NK-92 treated with Interleukin-12 subunit alpha and Interleukin-12 subunit beta, amount 100 ng/mL, for 24 hours (cell line): ENCODE measurements around the gene KREMEN2.

Experiments used
- DNase-seq: peaks from one replicate; lab custom pipeline; 2025; lab: John Stamatoyannopoulos, UW

KREMEN2 gene

DNA sequence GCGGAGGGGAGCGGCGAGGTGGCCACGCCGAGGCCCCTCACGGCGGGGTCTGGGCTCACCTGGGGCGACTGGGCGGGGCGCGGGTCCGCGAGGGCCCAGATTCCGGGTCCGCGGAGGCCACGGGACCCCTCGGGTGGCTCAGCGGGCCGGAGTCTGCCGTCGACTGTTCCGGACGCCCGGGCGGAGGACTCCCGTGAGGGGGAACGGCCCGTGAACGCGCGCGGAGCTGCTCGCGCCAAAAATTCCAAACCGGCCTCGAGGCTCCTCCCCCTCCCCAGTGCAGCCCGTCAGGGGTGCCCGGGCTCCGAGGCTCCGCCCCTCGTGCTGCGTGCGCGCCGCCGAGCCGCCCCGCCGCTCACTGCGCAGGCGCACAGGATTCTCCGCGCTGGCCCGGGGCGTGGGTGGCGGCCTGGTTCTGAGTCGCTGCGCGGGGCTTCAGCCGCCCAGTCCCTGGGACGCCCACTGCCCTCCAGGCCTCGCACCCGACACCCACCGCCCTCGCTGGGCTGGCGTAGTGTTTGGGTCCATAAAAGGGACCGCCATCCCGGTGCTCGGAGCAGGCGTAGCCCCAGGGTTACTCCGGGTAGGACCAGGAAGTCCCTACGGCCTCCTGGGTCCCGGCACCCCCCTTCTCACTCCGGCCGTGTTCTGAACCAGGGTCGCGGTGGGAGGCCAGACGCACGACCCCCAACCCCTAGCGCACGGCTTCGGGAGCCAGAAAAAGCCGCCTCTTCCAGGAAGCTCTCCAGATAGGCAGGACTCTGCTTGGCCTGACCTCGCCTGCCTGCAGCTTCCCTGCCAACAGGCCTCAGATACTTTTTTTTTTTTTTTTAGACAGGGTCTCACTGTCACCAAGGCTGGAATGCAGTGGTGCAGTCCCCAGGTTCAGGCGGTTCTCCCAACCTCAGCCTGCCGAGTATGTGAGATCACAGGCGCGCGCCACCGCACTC is 16.4 kb downstream of the KREMEN2 start, which contains the start of gene PKMYT1:
PKMYT1 (minus strand) TSS at position 220 of the 950 bp plus-strand sequence. CDS start 789 bp downstream, outside the sequence.
- peak; percentile 89 for DNase-seq

DNA sequence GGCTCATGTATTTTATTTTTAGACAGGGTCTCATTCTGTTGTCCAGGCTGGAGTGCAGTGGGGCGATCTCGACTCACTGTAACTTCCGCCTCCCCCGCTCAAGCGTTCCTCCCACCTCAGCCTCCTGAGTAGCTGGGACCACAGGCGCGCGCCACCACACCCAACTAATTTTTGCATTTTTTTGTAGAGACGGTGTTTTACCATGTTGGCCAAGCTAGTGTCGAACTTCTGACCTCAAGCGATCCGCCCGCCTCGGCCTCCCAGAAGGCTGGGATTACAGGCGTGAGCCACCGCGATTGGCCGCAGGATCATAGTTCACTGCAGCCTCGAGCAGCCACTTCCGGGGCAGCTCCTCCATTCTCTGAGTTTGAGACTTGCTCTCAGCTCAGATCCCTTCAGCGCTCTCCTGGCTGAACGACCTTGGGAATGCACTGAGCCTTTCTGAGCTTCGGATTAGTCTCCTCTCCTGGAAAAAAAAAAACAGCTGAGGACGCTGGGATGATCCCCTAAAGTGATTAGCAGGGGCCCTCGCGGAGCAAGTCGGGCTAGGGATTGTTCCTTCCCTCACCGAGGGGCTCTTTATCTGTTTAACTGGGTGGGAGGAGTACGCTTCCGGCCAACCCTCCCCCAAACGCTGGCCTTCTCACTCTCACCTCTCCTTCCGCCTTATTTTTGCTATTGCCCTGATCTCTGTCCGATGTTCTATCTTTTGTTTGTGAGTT is 17.3 kb downstream of the KREMEN2 start:
- DNase-seq: no peak

DNA sequence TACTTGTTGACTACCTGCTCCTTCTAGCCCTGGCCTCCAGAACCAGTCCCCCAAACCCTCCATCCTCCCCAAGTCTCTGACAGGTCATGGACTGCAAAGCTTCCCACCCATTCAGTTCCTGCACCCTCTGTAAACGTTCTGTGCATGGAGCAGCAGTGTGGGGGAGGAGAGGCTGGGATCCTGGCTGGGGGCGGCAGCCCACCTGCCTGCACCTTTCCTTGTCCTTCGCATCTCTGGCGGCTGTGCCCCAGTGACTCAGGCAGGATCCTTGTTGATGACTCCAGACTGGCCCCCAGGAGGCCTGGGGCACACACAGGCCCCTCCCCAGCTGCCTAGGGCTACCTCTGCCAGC is 17.8 kb downstream of the KREMEN2 start:
- DNase-seq: no peak

DNA sequence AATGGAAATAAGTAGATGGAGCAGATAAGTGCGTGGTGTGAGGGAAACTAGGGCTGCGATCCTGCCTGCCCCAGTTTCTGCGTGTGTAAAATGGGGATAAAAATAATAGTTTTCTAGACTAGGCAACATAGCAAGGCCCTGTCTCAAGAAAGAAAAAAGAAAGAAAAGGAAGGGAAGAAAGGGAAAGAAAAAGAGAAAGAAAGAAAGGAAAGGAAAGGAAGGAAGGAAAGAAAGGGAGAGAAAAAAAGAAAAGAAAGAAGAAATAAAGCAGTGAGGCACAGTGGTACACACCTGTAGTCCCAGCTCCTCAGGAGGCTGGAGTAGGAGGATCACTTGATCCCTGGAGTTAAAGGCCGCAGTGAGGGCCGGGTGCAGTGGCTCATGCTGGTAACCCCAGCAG is 18.3 kb downstream of the KREMEN2 start:
- DNase-seq: no peak

DNA sequence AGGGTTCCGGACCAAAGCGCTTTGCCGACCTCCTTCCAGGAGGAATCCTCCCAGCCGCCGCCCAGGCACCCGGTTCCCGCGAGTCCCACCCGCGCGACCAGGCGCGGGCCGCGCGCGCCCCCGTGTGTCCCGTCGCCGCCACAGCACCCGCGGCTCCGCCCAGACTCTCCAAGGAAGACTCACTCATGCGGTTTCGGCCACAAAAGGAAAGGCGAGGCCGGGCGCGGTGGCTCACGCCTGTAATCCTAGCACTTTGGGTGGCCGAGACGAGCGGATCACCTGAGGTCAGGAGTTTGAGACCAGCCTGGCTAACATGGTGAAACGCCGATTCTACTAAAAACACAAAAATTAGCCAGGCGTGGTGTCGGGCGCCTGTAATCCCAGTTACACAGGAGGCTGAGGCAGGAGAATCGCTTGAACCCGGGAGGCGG is 19.6 kb downstream of the KREMEN2 start:
- peak; percentile 68 for DNase-seq

DNA sequence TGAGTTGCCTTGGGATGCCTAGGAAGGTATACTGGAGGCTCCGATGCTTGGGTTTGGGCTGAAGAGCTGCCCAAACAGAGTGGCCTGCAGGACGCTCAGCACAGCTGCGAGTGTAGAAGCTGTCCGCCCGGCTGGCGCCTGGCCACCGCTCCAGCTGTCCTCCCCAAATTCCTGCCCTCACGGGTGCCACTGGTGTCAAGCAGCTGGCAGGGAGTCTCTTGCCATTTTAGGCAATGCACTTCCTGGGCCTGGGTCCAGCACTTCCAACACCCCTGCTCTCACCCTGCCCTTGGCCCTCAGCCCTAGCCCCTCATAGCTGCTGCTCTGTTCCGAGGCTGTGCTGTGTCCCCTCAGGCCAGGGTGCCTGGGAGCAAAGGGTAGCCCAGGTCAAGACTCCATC is 21.4 kb downstream of the KREMEN2 start:
- DNase-seq: no peak

DNA sequence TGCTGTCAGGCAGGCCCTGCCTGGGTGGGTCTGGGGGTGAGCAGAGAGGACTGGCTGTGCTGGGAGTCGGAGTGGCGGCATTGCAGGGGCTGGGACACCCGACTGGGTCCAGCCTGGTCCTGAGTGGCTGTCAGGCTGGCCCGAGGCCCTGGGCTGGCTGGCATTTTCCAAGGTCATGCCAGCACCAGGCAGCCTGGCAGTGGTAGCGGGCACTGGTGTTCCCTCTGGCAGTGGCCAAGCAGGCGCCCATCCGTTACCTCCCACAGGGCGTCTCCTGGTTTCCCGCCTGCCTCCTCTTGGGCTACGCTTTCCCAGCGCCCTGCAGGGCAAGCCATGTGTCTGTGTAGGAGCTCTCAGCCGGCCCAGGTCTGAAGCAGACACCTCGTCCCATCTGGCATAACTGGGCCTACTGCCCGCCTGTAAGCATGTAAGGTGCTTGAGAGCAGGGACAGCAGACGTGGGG is 21.8 kb downstream of the KREMEN2 start:
- no peak for DNase-seq

DNA sequence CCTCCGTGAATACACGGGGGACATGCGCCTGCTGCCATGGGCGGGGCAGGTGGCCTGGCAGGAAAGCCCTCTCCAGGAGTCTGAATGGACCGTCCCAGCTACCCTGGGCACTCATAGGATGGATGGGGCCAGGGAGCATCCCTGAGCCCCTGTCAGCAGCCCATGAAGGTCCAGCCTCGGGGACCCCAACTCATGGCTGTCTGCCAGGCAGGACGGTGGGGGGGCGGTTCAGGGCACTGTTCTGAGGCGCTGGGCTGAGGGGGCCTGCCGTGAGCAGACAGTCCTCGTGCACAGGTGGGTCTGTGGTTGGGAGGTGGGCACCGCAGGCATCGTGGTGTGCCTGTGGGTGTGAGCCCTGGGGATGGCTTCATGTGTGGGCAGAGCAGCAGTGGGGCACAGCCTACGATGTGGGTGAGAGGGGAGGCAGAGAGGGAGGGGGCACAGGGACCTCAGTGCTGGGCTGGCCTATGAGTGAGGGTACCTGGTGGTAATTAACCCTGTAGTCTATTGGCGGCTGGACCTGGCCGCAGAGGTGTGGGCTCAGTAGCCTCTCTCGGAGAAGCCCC is 22.6 kb downstream of the KREMEN2 start:
- no peak for DNase-seq

DNA sequence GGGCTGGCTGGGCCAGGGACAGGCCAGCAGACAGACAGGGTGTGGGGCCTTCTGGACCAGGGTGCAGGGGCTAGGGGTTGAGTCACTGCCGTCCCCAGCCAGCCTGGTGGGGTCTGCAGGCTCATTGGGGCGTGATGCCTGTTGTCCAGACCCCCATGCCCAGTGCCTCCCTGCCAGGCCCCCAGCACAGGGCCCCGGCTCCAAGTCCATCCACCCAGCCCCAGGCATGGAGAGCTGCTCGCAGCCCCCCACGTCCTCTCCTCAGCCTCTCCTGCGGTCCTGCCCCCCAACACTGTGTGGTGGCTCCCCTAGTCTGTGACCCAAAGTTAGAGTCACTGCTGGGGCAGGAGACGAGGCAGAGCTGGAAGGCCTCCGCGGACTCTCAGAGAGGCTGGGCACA is 23.2 kb downstream of the KREMEN2 start:
- DNase-seq: no peak

DNA sequence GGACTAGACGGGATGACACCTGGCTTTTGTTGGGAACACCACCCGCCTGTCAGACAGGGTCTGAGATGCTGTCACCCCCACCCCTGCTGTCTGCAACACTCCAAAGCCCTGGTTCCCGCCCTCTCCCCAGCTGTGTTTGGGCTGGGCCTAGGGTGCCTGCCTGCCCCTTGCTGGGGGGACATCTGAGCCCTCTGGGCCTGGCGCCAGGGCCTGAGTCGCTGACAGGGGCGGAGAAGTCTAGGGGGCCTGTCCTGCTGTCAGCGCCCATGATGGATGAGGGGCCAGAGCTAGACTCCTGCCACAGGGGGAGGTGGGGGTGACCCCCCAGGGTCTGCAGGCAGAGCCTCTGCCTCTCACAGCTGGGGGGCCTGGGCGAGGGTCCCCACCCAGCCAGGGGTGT is 23.8 kb downstream of the KREMEN2 start:
- DNase-seq: no peak

DNA sequence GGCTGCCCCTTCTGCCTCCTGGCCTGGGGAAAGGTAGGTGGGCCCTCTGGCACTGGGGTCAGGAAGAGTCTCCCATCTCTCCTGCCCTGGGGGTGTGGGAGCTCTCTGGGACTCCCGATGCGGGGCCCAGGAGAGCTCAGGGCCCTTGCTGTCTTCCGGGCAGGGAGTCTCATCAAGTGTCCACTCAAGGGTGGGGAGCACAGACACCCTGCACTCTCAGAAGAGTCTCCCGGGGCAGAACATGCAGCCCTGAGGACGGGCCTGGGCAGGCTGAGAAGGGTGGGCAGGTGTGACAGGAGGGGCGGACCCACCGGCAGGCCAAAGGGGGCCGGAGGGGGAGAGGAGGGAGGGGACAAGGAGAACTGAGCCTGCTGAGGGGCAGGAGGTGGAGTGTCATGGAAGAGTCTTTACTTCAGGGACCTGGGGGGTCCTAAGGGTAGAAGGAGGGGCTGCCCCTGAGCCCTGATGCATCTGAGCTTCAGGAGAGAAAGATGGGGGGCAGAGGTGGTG is 24.6 kb downstream of the KREMEN2 start:
- no peak for DNase-seq

DNA sequence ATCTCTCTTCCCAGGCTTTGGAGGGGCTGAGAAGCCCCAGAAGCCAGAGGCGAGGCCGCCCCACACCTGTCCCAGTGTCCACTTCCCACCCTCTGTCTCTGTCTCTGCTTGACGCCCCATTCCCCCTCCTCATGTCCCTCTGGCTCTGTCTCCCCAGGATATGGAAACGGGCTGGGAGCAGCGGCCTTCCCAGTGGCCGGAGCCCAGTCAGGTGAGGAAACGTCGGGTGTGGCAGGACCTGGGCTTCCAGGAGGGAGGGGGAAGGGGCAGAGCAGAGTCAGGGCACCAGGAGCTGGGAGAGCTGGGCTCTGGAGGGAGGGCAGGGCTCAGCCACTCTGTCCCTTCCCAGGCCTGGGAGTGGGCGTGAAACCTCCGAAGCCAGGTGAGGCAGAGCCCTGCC is 26.8 kb downstream of the KREMEN2 start:
- no peak for DNase-seq

DNA sequence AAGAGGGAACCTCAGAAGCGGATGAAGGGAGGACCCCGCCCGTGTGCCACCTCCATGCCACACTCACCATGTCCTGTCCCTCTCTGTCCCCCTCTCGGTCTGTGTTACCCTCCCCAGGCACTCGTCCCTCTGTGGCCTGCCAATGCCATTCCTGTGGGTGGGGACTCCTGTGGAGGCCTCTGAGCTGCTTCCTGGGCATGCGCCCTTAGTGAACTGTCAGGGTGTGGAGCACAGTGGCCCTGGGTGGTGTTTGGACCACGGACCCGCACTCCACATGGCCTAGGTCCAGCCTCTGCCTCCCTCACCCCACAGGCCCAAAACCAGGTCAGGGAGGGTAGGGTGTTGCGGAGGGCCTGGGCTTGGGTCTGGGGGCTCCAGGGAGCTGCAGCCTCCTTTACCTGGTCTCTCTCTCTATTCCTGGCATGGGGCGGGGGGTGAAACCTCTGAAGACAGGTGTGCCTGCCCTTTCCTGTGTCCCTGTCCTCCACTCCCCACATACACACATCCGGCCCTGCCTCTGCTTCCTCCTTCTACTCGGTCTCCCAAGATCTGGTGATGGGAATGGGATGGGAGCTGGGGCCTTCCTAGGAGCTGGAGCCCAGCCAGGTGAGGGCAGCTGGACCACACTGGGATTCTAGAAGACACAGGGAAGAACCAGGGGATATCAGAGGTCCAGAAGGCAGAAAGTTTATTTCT is 27.6 kb downstream of the KREMEN2 start:
- DNase-seq: no peak

DNA sequence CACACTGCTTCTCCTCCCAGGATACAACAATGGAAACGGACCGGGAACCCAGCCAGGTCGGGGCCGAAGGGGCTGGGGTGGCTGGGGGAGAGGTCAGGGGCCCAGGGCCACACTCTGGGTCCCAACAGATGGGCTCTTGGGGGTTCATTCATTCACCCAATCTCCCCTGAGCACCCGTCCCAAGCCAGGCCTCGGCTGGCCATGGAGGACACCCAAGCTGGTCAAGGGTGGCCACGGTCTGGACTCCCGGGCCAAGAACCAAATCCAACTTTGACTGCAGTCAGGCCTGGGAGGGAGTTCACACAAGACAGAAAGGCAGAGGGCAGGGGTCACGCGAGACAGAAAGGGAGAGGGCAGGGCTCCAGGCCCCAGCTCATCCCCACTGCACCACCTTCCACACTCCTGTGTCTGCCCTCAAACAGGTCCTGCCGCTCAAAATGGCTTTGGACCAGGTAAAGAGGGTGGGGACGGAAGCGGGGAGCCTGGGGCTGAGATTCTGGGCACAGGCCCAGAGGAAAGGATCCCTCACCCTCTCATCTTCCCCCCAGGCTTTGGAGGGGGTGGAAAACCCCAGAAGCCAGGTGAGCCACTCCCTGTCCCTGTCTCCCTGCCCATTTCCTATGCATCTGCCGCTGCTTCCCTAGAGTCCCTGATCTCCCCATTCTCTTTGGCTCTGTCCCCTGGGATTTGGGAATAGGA is 28.5 kb downstream of the KREMEN2 start:
- no peak for DNase-seq

DNA sequence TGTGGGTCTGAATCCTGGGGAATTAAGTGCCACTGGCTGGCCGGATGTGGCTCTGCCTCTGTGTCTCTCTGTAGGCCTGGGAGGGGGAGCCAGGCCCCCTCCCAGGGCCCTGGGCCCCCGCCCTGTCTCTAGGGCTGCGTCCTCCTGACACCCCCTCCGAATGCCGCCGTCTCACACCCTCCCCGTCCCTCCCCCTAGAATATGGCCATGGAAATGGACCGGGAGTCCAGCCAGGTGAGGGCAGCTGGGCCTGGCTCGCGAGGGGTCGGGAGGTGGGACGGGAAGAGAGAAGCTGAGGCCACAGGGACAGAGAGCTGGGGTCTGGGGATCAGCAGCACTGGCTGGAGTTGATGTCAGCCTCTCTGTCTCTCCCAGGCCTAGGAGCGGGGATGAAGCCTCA is 32.2 kb downstream of the KREMEN2 start:
- DNase-seq: no peak

DNA sequence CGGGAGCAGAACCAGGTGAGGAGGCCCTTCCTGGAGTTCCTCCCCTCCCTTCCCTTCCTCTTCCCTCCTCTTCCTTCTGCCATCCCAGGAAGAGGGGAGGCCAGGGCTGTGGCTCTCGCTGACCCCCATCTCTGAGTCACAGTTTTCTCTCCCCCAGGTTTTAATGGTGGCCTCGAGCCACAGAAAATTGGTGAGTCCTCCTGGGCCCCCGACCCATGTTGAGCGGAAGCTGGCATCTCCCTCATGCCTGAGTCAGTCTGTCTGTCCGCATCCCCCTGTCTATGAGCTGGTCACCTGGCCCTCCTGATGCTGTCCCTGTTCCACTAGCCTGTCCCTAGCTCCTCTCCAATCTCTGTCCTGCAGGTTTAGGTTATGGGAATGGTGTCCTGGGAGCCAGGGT is 35.9 kb downstream of the KREMEN2 start:
- no peak for DNase-seq

DNA sequence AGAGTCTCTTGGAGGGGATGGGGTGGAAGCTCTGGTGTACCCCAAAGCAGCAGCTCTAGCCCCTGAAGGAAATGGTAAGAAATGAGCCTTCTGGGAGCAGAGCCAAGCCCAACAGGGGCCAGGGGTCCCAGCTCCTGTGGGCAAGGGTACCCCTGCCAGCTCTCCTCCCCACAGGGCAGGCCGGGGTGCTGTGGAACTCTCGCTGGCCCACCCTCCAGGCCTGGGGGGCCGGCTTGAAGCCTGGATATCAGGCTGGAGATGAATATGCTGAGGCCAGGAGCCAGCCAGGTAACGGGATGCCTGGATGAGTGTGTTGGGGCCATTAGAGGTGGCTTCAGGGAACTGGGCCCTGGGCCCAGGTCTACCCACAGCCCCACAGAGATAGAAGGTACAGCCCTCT is 36.5 kb downstream of the KREMEN2 start:
- DNase-seq: no peak

DNA sequence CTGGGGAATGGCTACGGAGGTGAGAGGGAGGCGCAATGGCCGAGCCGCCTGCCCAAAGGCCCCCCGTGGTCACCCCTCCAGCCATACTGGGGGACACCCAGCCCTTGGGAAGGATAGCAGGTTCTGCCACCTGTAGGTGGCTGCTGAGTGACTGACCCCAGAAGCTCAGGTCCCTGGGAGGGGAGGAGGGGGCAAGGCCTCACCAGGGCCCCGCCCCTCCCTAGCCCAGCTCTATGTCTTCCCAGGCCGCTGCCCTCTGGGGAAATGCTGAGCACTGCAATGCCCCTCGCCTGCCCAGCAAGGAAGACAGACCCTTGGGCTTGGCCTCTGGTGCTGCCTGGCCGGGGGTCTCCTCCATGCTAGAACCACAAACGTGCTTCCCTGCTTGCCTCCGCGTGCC is 37.2 kb downstream of the KREMEN2 start:
- DNase-seq: no peak

DNA sequence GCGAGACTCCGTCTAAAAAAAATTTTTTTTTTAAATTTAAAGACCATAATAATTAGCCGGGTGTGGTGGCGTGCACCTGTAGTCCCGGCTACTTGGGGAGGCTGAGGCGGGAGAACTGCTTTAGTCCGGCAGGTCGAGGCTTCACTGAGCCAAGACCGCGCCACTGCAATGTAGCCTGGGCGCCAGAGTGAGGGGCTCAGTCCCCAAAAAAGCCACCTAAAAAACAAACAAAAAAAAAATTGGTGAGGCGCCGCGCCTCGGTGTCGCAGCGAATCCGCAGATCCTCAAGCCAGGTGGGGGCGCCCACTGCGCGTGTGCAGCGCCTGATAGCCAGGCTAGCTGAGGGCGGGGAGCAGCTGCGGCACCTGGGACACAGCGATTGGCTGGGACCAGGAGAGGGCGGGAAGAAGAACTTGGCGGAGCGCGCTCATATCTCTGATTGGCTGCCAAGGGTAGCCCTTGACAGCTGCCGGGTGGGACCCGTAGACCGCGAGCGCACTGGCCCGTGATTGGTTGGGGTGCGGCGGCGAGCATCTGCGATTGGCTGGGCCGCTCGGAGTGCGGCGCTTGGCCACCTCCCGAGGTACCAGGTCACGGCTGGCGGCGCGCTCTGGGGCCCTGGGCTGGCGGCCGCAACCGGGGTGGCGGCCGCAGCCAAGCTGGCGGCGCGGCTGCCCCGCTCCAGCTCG is 39.7 kb downstream of the KREMEN2 start:
- DNase-seq: peak; percentile 85

DNA sequence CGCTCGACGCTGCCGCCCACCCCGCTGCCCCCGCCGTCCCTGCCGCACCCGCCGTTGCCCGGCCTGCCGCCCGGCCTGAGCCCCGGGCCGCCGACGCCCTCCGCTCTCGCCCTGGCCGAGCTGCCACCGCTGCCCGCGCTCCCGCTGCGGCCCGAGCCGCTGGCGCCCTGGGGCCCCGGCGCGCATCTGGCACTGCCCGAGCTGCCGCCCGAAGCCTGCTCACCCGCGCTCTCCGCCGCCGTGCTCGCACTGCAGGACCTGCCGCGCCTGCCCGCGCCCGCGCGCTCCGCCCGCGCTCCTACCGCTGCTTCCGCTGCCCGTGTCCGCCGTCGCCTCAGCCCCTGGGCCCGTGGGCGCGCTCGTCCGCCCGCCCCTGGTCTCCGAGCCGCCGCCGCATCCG is 40.2 kb downstream of the KREMEN2 start:
- DNase-seq: no peak
